Neural cell (in vitro differentiated cells): ENCODE data around the gene MAGI2. TPM values are rescaled to one million over a fixed set of nuclear protein-coding genes. Genes with fewer than 3 reads are reported as not detected.

Experiments
- H2AFZ ChIP-seq: fragments of 200-600, 300-800 bp; sonication (generic), shearing (Covaris generic); 2 replicates; pipeline ENCODE4 v1.6.0; 2014; ENCODE audit warnings: low read depth, mild to moderate bottlenecking, antibody characterized with exemption, low read length, moderate library complexity
- H3F3A ChIP-seq: fragments of 200-600 bp; shearing (Covaris generic); 2 replicates; pipeline ENCODE4 v1.6.1; 2016; ENCODE audit warnings: mild to moderate bottlenecking, moderate library complexity, mixed read lengths, antibody characterized with exemption, low read length; ENCODE audit not compliant: insufficient read depth, poor library complexity, severe bottlenecking
- H3K27ac ChIP-seq: fragments of 200-600, 300-800 bp; sonication (generic), shearing (Covaris generic); 2 replicates; pipeline ENCODE4 v1.5.1; 2014; ENCODE audit warnings: mild to moderate bottlenecking, low read length, moderate library complexity
- H3K27me3 ChIP-seq: fragments of 300-800, 200-600 bp; sonication (generic), shearing (Covaris generic); 2 replicates; pipeline ENCODE4 v1.6.0; 2014; ENCODE audit warnings: mild to moderate bottlenecking, low read depth, low read length, moderate library complexity; ENCODE audit not compliant: insufficient read depth
- H3K36me3 ChIP-seq: fragments of 300-800, 200-600 bp; sonication (generic), shearing (Covaris generic); 2 replicates; pipeline ENCODE4 v1.5.1; 2014; ENCODE audit warnings: mild to moderate bottlenecking, antibody characterized with exemption, low read length, moderate library complexity; ENCODE audit not compliant: insufficient read depth
- H3K4me2 ChIP-seq: fragments of 300-800, 200-600 bp; sonication (generic), shearing (Covaris generic); 2 replicates; pipeline ENCODE4 v1.6.0; 2014; ENCODE audit warnings: mild to moderate bottlenecking, low read length
- H3K4me3 ChIP-seq: fragments of 300-800, 200-600 bp; sonication (generic), shearing (Covaris generic); 2 replicates; pipeline ENCODE4 v1.5.1; 2014; ENCODE audit warnings: mild to moderate bottlenecking, low read length, moderate library complexity
- H3K79me2 ChIP-seq: fragments of 200-600 bp; shearing (Covaris generic); replicated peaks from 2 replicates; pipeline ENCODE4 v1.6.0; 2014; ENCODE audit warnings: mild to moderate bottlenecking, low read length, moderate library complexity; ENCODE audit not compliant: insufficient read depth
- H3K9ac ChIP-seq: fragments of 300-800, 200-600 bp; sonication (generic), shearing (Covaris generic); 2 replicates; pipeline ENCODE4 v1.6.1; 2016; ENCODE audit warnings: mild to moderate bottlenecking, low read length, mixed read lengths
- H3K9me2 ChIP-seq: fragments of 200-600 bp; shearing (Covaris generic); 2 replicates; pipeline ENCODE4 v1.6.1; 2016; ENCODE audit warnings: mild to moderate bottlenecking, low read length, mixed read lengths; ENCODE audit not compliant: insufficient read depth
- H3K9me3 ChIP-seq: fragments of 200-600, 300-800 bp; sonication (generic), shearing (Covaris generic); 2 replicates; pipeline ENCODE4 v1.6.1; 2016; ENCODE audit warnings: mild to moderate bottlenecking, mixed run types, low read length, moderate library complexity, mixed read lengths
- H4K20me1 ChIP-seq: fragments of 200-600 bp; shearing (Covaris generic); 2 replicates; pipeline ENCODE4 v1.6.1; 2016; ENCODE audit warnings: mild to moderate bottlenecking, mixed run types; ENCODE audit not compliant: insufficient read depth
- CTCF ChIP-seq: fragments of 450-650 bp; IDR thresholded peaks from 2 replicates; pipeline ENCODE4 v1.5.1; 2014; ENCODE audit warnings: antibody characterized with exemption, mild to moderate bottlenecking, moderate library complexity; ENCODE audit not compliant: poor library complexity, severe bottlenecking
- EP300 ChIP-seq: fragments of 450-650 bp; conservative IDR thresholded peaks from 2 replicates; pipeline ENCODE4 v1.6.1; 2014; ENCODE audit warnings: antibody characterized with exemption, mild to moderate bottlenecking, moderate library complexity; ENCODE audit not compliant: poor library complexity, severe bottlenecking
- EZH2 ChIP-seq: fragments of 200-600, 300-800 bp; shearing (Covaris generic), sonication (generic); IDR thresholded peaks from 2 replicates; pipeline ENCODE4 v1.6.1; 2014; ENCODE audit warnings: antibody characterized with exemption, low read length, borderline replicate concordance, mild to moderate bottlenecking; ENCODE audit not compliant: insufficient read depth, poor library complexity, severe bottlenecking
- MXI1 ChIP-seq: fragments of 450-650 bp; conservative IDR thresholded peaks from 2 replicates; pipeline ENCODE4 v1.6.1; 2014; ENCODE audit warnings: antibody characterized with exemption, mild to moderate bottlenecking; ENCODE audit not compliant: poor library complexity, severe bottlenecking
- POLR2AphosphoS5 ChIP-seq: IDR thresholded peaks from 2 replicates; pipeline ENCODE4 v1.6.1; 2012
- RAD21 ChIP-seq: fragments of 450-650 bp; conservative IDR thresholded peaks from 2 replicates; pipeline ENCODE4 v1.6.1; 2014; ENCODE audit warnings: antibody characterized with exemption, mild to moderate bottlenecking, moderate library complexity
- SMC3 ChIP-seq: fragments of 450-650 bp; conservative IDR thresholded peaks from 2 replicates; pipeline ENCODE4 v1.6.1; 2014; ENCODE audit warnings: antibody characterized with exemption, mild to moderate bottlenecking, moderate library complexity; ENCODE audit not compliant: poor library complexity
- TAF1 ChIP-seq: IDR thresholded peaks from 2 replicates; pipeline ENCODE4 v1.6.1; 2012; ENCODE audit warnings: low read depth
- polyA plus RNA-seq: library from polyadenylated mRNA; depleted of rRNA; stranded (reverse); fragments of >200 nt; gene quantifications from 2 replicates; pipeline ENCODE4 v1.2.3, GENCODE V29; 2014
- TF ChIP-seq, protein P1 (sequence below): IDR thresholded peaks from 2 replicates; pipeline ENCODE4 v1.6.1; 2012; ENCODE audit warnings: borderline replicate concordance

MAGI2 gene
- polyA plus RNA-seq, 1 donor from 2014 or later, result 19.3 TPM

DNA sequence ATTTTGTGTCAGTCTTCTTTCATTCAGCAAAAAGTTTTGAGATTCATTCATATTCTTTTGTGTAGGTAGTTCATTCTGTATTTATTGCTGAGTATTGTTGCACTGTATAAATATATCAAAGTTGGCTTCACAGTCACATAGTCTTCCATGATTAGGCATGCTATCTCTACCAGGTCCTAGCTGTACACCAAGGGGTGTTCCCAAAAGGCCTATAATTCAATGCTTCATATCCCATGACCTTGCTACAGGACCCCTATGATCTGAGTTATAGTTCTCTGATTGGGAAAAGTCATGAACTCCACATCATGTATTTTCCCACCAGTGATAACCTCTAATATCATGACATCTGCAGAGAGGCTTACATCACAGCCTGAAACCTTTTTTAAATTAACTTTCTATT is 47.3 kb upstream of the MAGI2 start:
- no peak overlapping the region for H3K4me3 ChIP-seq
- H3K9me3 ChIP-seq, result no peaks in the 10 kb centered on the region
- no peaks in the 10 kb centered on the region for H3K36me3 ChIP-seq
- H3F3A ChIP-seq, result no peaks in the 10 kb centered on the region
- no peaks in the 10 kb centered on the region for H3K27me3 ChIP-seq
- H3K4me2 ChIP-seq, result no peak overlapping the region
- H3K27ac ChIP-seq, result no peak overlapping the region
- no peak for TF ChIP-seq TAF1
- H4K20me1 ChIP-seq, result no peaks in the 10 kb centered on the region
- H2AFZ ChIP-seq, result no peak overlapping the region
- no peaks in the 10 kb centered on the region for H3K79me2 ChIP-seq
- H3K9me2 ChIP-seq, result no peaks in the 10 kb centered on the region
- no peak overlapping the region for H3K9ac ChIP-seq

DNA sequence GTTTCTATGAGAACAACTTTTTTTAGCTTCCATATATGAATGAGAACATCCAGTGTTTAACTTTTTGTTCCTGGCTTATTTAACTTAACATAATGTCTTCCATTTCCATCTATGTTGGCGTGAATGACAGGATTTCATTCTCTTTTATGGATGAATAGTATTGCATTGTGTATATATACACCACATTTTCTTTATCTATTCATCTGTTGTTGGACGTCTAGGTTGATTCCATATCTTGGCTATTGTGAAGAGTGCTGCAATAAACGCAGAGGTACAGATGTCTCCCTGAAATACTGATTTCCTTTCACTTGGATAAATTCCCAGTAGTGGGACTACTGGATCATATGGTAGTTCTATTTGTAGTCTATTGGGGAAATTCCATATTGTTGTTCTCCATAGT is 44.3 kb upstream of the MAGI2 start:
- no peak overlapping the region for H3K4me3 ChIP-seq
- no peak overlapping the region for H3K27ac ChIP-seq
- no peak overlapping the region for H3K4me2 ChIP-seq
- no peaks in the 10 kb centered on the region for H3K9me2 ChIP-seq
- no peak for TF ChIP-seq MXI1
- no peak for TF ChIP-seq TAF1
- TF ChIP-seq, protein P1, sequence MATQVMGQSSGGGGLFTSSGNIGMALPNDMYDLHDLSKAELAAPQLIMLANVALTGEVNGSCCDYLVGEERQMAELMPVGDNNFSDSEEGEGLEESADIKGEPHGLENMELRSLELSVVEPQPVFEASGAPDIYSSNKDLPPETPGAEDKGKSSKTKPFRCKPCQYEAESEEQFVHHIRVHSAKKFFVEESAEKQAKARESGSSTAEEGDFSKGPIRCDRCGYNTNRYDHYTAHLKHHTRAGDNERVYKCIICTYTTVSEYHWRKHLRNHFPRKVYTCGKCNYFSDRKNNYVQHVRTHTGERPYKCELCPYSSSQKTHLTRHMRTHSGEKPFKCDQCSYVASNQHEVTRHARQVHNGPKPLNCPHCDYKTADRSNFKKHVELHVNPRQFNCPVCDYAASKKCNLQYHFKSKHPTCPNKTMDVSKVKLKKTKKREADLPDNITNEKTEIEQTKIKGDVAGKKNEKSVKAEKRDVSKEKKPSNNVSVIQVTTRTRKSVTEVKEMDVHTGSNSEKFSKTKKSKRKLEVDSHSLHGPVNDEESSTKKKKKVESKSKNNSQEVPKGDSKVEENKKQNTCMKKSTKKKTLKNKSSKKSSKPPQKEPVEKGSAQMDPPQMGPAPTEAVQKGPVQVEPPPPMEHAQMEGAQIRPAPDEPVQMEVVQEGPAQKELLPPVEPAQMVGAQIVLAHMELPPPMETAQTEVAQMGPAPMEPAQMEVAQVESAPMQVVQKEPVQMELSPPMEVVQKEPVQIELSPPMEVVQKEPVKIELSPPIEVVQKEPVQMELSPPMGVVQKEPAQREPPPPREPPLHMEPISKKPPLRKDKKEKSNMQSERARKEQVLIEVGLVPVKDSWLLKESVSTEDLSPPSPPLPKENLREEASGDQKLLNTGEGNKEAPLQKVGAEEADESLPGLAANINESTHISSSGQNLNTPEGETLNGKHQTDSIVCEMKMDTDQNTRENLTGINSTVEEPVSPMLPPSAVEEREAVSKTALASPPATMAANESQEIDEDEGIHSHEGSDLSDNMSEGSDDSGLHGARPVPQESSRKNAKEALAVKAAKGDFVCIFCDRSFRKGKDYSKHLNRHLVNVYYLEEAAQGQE, result no peak
- TF ChIP-seq POLR2AphosphoS5, result no peak
- TF ChIP-seq EZH2, result no peak
- no peak for TF ChIP-seq CTCF
- TF ChIP-seq RAD21, result no peak
- no peak for TF ChIP-seq EP300
- TF ChIP-seq SMC3, result no peak
- no peaks in the 10 kb centered on the region for H3K36me3 ChIP-seq
- no peaks in the 10 kb centered on the region for H3K27me3 ChIP-seq
- H3K79me2 ChIP-seq, result no peaks in the 10 kb centered on the region
- no peaks in the 10 kb centered on the region for H3F3A ChIP-seq
- no peaks in the 10 kb centered on the region for H4K20me1 ChIP-seq
- H3K9me3 ChIP-seq, result no peaks in the 10 kb centered on the region
- no peak overlapping the region for H2AFZ ChIP-seq
- no peak overlapping the region for H3K9ac ChIP-seq
